Islet precursor cell (in vitro differentiated cells): ENCODE results near the gene PHAF1.

Experiments used
- DNase-seq: peaks from one replicate; pipeline ENCODE4 v3.0.0-alpha.2; 2018

PHAF1 gene

GRCh38 chr16:67183627-67184452 is 74.1 kb downstream of the PHAF1 start, which contains the start of gene MATCAP1:
Gene MATCAP1 (minus strand): TSS chr16:67183963. CDS start chr16:67180610, 3,353 bp downstream.
- DNase-seq: peak; percentile 98

DNA sequence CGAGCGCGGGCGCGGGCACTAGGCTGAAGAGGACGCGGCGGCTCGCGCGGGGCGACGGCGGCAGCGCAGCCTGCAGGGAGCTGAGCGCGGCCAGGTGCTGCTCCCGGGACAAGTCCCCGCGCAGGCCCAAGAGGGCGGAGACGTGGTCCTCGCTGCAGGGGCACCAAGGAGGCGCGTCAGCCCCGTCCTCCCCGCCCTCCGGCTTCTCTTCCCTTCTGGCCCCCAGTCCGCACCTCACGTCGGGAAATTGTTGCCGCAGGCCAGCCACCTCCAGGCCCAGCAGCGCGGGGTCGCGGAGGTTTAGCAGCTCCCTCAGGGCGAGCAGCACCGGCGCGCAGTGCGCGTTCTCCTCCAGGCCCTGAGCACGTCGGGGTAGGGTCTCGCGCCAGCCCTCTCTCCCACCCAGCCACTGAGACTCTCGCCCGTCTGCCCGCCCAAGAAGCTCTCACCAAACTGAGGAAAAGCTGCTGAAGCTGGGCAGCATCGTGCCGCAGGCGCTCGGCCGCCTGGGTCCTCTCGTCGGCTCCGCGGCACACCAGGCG is 74.8 kb downstream of the PHAF1 start:
- no peak for DNase-seq

DNA sequence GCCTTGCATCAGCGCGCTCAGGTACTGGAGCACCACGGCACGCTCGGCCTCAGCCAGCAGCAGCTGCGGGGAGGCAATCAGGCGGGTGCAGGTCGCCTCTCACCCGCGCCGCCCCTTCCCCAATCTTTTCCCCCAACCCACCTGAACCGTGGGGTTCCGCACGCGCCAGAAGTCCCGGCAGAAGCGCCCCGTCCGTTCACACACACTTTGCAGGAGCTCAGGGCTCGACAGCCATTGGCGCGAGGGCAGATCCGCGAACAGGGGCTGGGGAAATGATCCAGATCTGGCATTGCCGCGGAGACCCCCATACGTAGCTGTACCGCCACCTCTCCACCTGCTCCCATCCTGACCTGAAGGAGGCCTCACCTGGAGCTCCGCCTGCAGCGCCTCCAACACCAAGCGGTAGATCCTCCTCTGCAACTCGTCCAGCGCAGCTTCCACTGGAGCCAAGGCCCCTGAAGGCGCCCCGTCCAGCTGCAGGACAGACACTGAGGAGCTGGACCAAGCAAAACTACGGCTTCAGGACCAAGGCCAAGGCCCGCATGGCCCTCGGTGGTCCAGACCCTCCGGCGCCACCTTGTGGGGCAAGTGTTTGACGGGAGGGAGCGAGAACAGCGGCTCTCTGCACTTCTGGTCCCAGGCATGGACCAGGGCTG is 75.4 kb downstream of the PHAF1 start:
- peak; percentile 98 for DNase-seq

GRCh38 chr16:67185651-67186134 is 76.0 kb downstream of the PHAF1 start:
- DNase-seq: no peak

DNA sequence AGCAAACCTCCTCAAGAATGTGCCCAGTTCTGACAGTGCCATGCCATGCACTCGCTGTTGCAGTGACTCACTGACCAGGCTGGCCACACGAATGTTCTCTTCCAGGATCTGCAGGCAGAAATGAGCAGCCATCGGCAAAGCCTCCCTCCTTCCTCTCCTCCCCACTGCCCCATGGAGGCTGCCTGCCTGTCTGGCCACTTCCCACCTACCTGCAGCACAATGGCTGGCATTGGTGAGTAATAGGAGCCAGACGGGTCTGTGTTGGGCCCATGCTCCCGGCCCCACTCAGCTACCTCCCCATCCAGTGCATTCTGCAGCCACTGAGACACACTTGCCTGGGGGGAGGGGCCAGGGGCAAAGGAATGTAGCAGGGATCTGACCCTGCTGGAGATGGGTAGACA is 76.8 kb downstream of the PHAF1 start:
- DNase-seq: peak; percentile 97

- no peak for DNase-seq
Measured at GRCh38 chr16:67187175-67187890, 77.6 kb downstream of the PHAF1 start.

- DNase-seq: no peak
Measured at GRCh38 chr16:67188323-67188722, 78.6 kb downstream of the PHAF1 start.

- DNase-seq: no peak
Measured at GRCh38 chr16:67188798-67189197, 79.1 kb downstream of the PHAF1 start.

DNA sequence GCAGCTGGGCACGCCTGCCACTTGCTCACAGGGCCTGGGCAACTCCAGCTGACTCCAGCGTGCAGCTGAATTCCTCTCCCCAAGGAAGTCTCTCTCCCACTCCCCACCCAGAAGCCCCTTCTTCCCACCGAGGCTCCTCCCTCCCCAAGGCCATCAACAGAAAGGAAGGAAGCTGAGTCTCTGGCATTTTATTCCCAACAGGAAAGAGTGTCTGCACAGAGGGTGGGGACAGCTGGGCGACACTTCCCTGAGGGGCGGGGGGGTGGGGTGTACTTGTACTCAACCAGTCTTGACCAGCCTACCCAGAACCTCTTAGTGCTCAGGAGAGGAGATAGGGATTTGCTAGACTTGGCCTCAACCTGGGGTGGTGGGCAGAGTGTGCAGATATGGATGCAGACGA is 80.3 kb downstream of the PHAF1 start, which contains the start of gene EXOC3L1:
EXOC3L1 (minus strand) TSS at position 96 of the 400 bp plus-strand sequence. CDS start 460 bp downstream, outside the sequence.
- no peak for DNase-seq

GRCh38 chr16:67190448-67191399 is 81.0 kb downstream of the PHAF1 start:
- DNase-seq: no peak

DNA sequence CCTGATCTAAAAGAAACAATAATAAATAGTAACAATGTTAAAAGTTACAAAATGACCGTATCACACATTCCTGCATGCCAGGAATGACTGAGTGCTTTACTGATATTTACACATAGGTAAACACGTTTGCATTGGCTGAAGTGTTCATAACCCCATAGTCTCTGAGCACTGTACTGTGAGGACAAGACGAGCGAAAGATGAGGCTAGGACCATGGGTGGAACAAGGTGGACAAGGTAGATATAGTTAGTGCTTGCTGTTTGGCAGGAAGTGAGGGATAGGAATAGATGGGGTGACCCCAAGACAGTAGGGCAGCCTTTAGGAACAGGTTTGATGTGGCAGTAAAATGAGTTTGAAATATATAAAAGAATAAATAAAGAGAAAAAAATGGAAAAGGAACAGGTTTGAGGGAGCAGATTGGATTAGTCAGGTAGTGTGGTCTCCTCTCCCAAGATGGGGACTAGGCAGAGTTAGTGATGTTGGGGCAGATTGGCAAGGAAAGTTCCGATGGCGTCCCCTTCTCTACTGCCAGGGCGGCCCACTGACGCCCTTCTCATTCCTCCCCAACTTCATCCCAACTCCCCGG is 81.8 kb downstream of the PHAF1 start:
- no peak for DNase-seq

DNA sequence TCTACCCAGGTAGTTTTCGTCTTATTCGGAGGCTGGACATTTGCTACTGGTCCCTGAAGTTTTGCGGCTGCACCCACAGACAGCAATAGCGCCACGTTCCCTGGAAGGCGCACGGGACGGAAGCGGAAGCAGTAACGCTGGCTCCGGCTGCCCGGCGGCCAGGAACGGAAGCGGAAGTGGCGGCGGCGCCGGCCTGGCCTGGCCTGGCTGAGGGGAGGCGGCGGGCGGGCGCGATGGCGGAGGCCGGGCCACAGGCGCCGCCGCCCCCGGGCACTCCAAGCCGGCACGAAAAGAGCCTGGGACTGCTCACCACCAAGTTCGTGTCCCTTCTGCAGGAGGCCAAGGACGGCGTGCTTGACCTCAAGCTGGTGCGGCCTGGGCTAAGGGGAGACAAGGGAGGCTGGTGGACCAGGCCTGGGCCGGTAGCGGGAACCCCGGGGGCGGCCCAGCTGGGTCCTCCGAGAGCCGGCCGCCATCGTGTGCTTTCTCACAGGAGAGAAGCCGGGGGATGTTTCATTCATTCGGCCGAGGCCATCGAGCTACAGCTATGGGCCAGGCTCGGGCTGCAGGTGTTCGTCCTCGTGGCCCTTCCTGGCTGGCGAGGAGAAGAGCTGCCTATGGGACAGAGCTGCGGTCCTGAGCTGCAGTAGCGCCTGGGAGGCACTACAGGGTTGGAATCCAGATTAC is 82.4 kb downstream of the PHAF1 start, which contains the start of gene E2F4:
E2F4 (plus strand) TSS at position 161 of the 687 bp plus-strand sequence; CDS start at position 234, 73 bp downstream.
- DNase-seq: peak; percentile 94

DNA sequence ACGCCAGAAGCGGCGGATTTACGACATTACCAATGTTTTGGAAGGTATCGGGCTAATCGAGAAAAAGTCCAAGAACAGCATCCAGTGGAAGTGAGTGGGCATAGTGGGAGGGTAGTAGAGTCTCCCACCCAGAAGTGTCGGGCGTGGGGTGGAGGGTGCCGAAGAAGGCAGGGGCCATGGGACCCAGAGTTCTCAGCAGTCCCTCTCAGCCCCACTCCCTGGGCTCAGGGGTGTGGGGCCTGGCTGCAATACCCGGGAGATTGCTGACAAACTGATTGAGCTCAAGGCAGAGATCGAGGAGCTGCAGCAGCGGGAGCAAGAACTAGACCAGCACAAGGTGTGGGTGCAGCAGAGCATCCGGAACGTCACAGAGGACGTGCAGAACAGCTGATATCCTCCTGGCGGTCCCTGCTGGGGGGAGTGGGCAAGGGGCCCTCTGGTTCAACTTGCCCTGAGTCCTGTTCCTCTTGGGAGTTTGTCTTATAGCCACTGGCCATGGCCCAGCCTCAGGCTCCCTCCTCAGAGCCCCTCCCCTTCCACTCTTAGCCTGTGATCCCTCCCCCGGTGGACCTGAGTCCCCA is 83.1 kb downstream of the PHAF1 start:
- DNase-seq: no peak

- DNase-seq: no peak
Measured at GRCh38 chr16:67193536-67193935, 83.8 kb downstream of the PHAF1 start.

- DNase-seq: no peak
Measured at GRCh38 chr16:67194260-67194659, 84.5 kb downstream of the PHAF1 start.

GRCh38 chr16:67195676-67196075 is 85.9 kb downstream of the PHAF1 start:
- DNase-seq: no peak

DNA sequence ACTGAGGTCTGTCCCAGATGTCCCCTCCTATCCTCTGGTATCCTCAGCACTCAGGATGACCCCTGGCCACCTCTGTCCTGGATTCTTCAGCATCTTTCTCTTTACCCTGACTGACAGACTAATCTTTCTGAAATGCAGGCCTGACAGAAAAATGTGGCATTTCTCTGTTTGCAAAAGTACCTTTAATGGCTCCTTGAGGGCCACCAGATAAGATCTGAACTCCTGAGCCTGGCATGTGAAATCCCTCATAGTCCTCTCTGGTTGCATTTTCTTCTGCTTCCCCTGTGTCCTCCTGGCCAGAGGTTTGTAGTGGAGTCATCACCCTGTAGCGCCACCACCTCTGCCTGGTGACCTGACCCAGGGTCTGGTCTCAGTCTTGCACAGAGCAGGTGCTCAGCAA is 87.1 kb downstream of the PHAF1 start:
- no peak for DNase-seq

GRCh38 chr16:67197704-67198103 is 88.0 kb downstream of the PHAF1 start:
- DNase-seq: no peak
